Mucosa of descending colon (tissue), 3 donors: Measurements from ENCODE around the gene MAPK7. TPM values are rescaled to one million over a fixed set of nuclear protein-coding genes. Genes with fewer than 3 reads are reported as not detected.

Source experiments
- ATAC-seq: fragments of 200-7000 bp; cut with Tn5 transposase; one replicate; pipeline ENCODE4 v1.9.1; 2020; ENCODE audit warnings: mild to moderate bottlenecking, moderate library complexity
- DNase-seq, 3 donors: peaks; one replicate each; pipeline ENCODE4 v3.0.0-alpha.2; 2020
- H3K36me3 ChIP-seq: fragments of 200-600 bp; one replicate; pipeline ENCODE4 v1.8.0; 2021; ENCODE audit warnings: low read depth, mild to moderate bottlenecking
- H3K4me1 ChIP-seq: fragments of 200-600 bp; one replicate; pipeline ENCODE4 v1.8.0; 2021; ENCODE audit warnings: low read depth, mild to moderate bottlenecking
- H3K4me3 ChIP-seq: fragments of 200-600 bp; one replicate; pipeline ENCODE4 v1.8.0; 2021; ENCODE audit warnings: mild to moderate bottlenecking
- H3K9me3 ChIP-seq: fragments of 200-600 bp; one replicate; pipeline ENCODE4 v1.8.0; 2021; ENCODE audit warnings: mild to moderate bottlenecking
- CTCF ChIP-seq: fragments of 200-600 bp; IDR thresholded peaks from one replicate; pipeline ENCODE4 v1.8.0; 2022; ENCODE audit warnings: antibody characterized with exemption, mild to moderate bottlenecking
- intact Hi-C, 2 donors: fragments of 100-400 bp; cut with DNase I in 1 of 2; cut with micrococcal nuclease in 1 of 2; formaldehyde crosslinking; loops; one replicate each; pipeline versions ENCODE4 v1.11.0 to v1.11.1; 2022; cut with DNase I, micrococcal nuclease
- total RNA-seq, 3 donors: library from RNA; stranded (reverse); fragmentation: NEBNext Ultra II Directional in 2 of 3; extraction: Animal tissue kit (Norgen Biotek cat#: 25700) in 2 of 3; gene quantifications; one replicate each; pipeline versions ENCODE4 v1.2.1 to v1.2.4, GENCODE V29; 2021 to 2023
- donor health status: DM: no; HTN: no; CAD: no; lungs with moderate emphysema.
- donor health status: DM: no; HTN: no; CAD: no.
- donor health status: DM: no; HTN: yes; CAD: no.

MAPK7 gene
- total RNA-seq, 3 donors from 2014 or later: 36.9 to 48.6 (median 47.5) TPM

DNA sequence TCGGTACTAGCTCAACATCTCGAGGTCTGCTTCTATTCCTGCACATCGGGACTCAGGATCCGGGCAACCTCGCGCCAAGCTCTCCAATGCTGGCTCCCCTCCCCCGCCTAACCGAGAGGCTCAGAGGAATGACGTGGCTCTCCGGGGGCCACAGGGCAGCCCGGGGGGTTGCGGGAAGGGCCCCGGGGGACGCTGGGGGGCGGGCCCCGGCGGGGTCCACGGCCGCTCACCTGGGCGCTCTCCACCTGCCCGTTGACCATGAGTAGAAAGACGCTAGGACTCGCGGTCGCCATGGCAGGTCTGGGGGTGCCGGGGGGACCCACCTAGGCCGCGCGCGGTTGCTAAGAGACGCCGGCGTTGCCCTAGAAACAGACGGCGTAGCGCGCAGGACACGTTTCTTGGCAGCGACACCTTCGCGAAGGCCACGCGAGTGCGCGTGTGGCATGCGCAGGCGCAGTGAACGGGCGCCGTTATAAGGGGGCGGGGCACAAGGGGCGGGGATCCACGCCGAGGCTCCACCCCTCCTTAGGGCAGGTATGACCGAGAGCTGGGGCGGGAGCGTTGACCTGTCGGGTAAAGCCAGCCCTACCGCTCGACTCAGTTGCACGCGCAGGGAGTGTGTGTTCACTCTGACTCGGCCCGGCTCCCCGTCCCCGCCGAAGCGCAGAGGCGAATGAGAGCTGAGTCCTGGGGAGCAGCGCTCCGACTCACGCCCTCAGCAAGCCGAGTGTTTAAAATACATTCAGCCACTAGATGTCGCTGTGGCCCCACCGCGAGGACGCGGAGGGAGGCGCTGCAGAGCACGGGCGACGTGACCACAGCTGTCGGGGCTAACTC is 15.8 kb upstream of the MAPK7 start, which contains the start of gene B9D1:
Gene B9D1 (minus strand): TSS at position 447 of the 837 bp plus-strand sequence. CDS start 154 bp downstream, at position 293.
- intact Hi-C loops: loop anchor here (5.0 to 10.0 kb wide), 2 partner anchors 85 to 402 kb away; no protein-coding TSS in a partner anchor
- peak; percentile 90 for TF ChIP-seq CTCF
- peak; percentile 97 for ATAC-seq

GRCh38 chr17:19363114-19363438 is 15.2 kb upstream of the MAPK7 start:
- intact Hi-C loops: loop anchor here (5.0 to 10.0 kb wide), 2 partner anchors 84 to 402 kb away; no protein-coding TSS in a partner anchor
- no peak for ATAC-seq
- H3K4me3 ChIP-seq: no peak overlapping the region
- no peaks in the 10 kb centered on the region for H3K9me3 ChIP-seq
- no peak for TF ChIP-seq CTCF
- no peaks in the 10 kb centered on the region for H3K36me3 ChIP-seq
- peaks cover 9% of the 10 kb centered on the region for H3K4me1 ChIP-seq
- no peak for DNase-seq

More for the DNA sequence above, 15.8 kb upstream of the MAPK7 start, which contains the start of gene B9D1:
- Histone ChIP-seq H3K36me3 (no peaks in the 10 kb centered on the region), H3K9me3 (no peaks in the 10 kb centered on the region), H3K4me1 (peaks cover 9% of the 10 kb centered on the region), H3K4me3 (peak within 1 kb of the TSS; percentile 22)
- peak; percentile 95 to 98 (median 96) for DNase-seq

- peaks cover 9% of the 10 kb centered on the region for H3K4me1 ChIP-seq
- no peaks in the 10 kb centered on the region for H3K9me3 ChIP-seq
- intact Hi-C loops: loop anchor here (5.0 to 10.0 kb wide), 2 partner anchors 84 to 401 kb away; no protein-coding TSS in a partner anchor
- peak in 1 of 3 donors; percentile 27 for DNase-seq
- no peaks in the 10 kb centered on the region for H3K36me3 ChIP-seq
- no peak overlapping the region for H3K4me3 ChIP-seq
- no peak for ATAC-seq
- TF ChIP-seq CTCF: no peak
Observed at GRCh38 chr17:19363460-19364035, 14.8 kb upstream of the MAPK7 start.

DNA sequence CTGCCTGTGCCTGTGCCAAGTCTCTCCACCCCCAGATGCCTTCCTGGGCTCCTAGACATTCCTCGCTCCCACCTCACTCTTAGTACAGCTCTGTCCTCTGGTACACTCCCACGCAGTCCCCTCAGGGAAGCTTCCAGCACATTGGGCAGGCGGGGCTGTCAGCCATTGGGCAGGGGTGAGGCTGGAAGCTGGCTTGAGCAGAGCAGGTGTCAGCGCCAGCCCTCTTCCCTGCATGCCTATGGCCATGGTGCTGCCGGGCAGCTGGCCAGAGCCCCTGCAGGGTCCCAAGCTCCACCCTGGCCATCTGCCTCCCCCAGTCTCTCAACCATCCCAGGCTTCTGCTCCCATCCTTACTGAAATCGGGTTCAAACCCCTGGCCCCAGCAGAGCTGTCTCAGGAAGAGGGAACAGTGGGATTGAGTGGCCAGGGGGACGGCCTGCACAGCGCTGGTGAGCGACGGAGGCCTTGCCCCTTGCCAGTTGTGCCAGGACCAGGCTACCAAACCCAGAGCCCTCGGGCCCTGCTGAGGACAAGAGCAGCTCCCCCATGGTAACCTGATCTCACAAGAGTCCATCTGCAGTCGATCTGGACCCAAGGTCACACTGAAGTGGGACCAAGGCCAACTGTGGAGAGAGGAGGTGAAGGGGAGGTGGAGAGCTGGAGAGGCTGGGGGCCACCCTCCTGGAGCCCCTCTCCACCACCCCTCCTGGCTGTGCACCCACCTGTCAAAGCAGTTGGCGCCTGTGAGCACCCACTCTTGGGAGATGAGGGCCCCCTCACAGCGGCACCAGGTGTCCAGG is 13.4 kb upstream of the MAPK7 start:
- no peak for TF ChIP-seq CTCF
- H3K4me1 ChIP-seq: peaks cover 12% of the 10 kb centered on the region
- no peak for ATAC-seq
- DNase-seq: peak in 1 of 3 donors; percentile 22
- no peak overlapping the region for H3K4me3 ChIP-seq
- intact Hi-C loops: loop anchor here (5.0 to 10.0 kb wide), 2 partner anchors 82 to 400 kb away; no protein-coding TSS in a partner anchor
- no peaks in the 10 kb centered on the region for H3K9me3 ChIP-seq
- H3K36me3 ChIP-seq: no peaks in the 10 kb centered on the region

DNA sequence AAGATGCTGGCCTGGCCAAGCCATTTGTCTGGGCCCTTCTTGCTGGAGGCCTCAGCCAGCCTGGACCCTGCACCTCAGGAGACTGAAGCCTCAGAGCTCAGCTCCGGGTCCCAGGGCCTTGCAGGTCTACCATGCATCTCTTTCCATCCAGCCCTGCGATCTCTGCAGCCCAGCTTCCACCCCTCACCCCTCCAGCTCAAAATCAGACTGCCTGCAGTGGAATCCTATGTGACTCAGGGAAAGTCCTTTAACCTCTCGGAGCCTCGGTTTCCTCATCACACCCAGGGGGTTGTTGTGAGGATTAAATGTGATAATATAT is 12.8 kb upstream of the MAPK7 start:
- Histone ChIP-seq H3K4me1 (peaks cover 18% of the 10 kb centered on the region), H3K36me3 (no peaks in the 10 kb centered on the region), H3K9me3 (no peaks in the 10 kb centered on the region), H3K4me3 (no peak overlapping the region)
- intact Hi-C loops: loop anchor here (10.0 kb wide), 1 partner anchor 399 kb away; no protein-coding TSS in a partner anchor
- DNase-seq (no peak), ATAC-seq (no peak)
- TF ChIP-seq CTCF: no peak
